Stimulated activated CD8-positive, alpha-beta memory T cell treated with anti-CD3 and anti-CD28 coated beads, Interleukin-12 subunit alpha, Interleukin-12 subunit beta, amount 100 ng/mL, for 1 hour (primary cell): Measurements from ENCODE around the gene CDC42BPB.

Experiments used
- DNase-seq: peaks from one replicate; pipeline ENCODE4 v3.0.0-alpha.2; 2020; ENCODE audit warnings: low read depth

The CDC42BPB gene

GRCh38 chr14:103073367-103073875 is 16.1 kb upstream of the CDC42BPB start:
- DNase-seq: no peak

GRCh38 chr14:103072595-103073366 is 15.4 kb upstream of the CDC42BPB start:
- no peak for DNase-seq

- no peak for DNase-seq
Observed at GRCh38 chr14:103071544-103072251, 14.3 kb upstream of the CDC42BPB start.

- DNase-seq: no peak
Observed at GRCh38 chr14:103070971-103071542, 13.7 kb upstream of the CDC42BPB start.

- DNase-seq: no peak
Observed at GRCh38 chr14:103070263-103070885, 13.0 kb upstream of the CDC42BPB start.

- DNase-seq: no peak
Observed at GRCh38 chr14:103068351-103069073, 11.2 kb upstream of the CDC42BPB start.

- no peak for DNase-seq
Observed at GRCh38 chr14:103067231-103067954, 10.0 kb upstream of the CDC42BPB start.

- no peak for DNase-seq
Observed at GRCh38 chr14:103066399-103066798, 9.1 kb upstream of the CDC42BPB start.

- no peak for DNase-seq
Observed at GRCh38 chr14:103065861-103066260, 8.5 kb upstream of the CDC42BPB start.

GRCh38 chr14:103064978-103065377 is 7.6 kb upstream of the CDC42BPB start:
- DNase-seq: no peak

- DNase-seq: no peak
Observed at GRCh38 chr14:103064436-103064835, 7.1 kb upstream of the CDC42BPB start.

- no peak for DNase-seq
Observed at GRCh38 chr14:103061482-103061976, 4.2 kb upstream of the CDC42BPB start.

- no peak for DNase-seq
Observed at GRCh38 chr14:103059556-103059955, 2.2 kb upstream of the CDC42BPB start.

GRCh38 chr14:103058164-103059055 is 1.1 kb upstream of the CDC42BPB start:
- no peak for DNase-seq

- DNase-seq: no peak
Observed at GRCh38 chr14:103057028-103057371, 349 bp downstream of the CDC42BPB start.

GRCh38 chr14:103056322-103057027 is 874 bp downstream of the CDC42BPB start:
- no peak for DNase-seq

- no peak for DNase-seq
Observed at GRCh38 chr14:103055695-103056094, 1.7 kb downstream of the CDC42BPB start.

GRCh38 chr14:103052407-103052806 is 4.9 kb downstream of the CDC42BPB start:
- no peak for DNase-seq

- DNase-seq: no peak
Observed at GRCh38 chr14:103050935-103051334, 6.4 kb downstream of the CDC42BPB start.
